CD4-positive, alpha-beta T cell treated with Interleukin-2 at 100 ng/mL for 4 hours (primary cell): Measurements from ENCODE around the gene TM9SF2.
"Not testable (repeated sequence)": the region's sequence is repeated elsewhere in the genome, so short reads cannot be mapped to it uniquely, and the experiment has no call there.

Experiments used
- DNase-seq: peaks from one replicate; pipeline ENCODE4 v3.0.0-alpha.2; 2020; ENCODE audit warnings: low spot score

Gene TM9SF2

GRCh38 chr13:99501184-99501847 lies at the start of gene TM9SF2:
TM9SF2 (plus strand) TSS chr13:99501472; CDS start chr13:99501607, 135 bp downstream.
- peak; percentile 97 for DNase-seq

GRCh38 chr13:99454518-99455183 lies 46.6 kb upstream of the TM9SF2 start:
- no peak for DNase-seq

- no peak for DNase-seq
These were observed 42.0 kb upstream of the TM9SF2 start for GRCh38 chr13:99459099-99459850.

GRCh38 chr13:99460802-99461201 lies 40.5 kb upstream of the TM9SF2 start:
- DNase-seq = not testable (repeated sequence)

- no peak for DNase-seq
These were observed 37.5 kb upstream of the TM9SF2 start for GRCh38 chr13:99463646-99464397.

- no peak for DNase-seq
These were observed 36.8 kb upstream of the TM9SF2 start for GRCh38 chr13:99464441-99464949.

- DNase-seq = no peak
These were observed 35.8 kb upstream of the TM9SF2 start for GRCh38 chr13:99465454-99465853.

GRCh38 chr13:99467764-99468163 lies 33.5 kb upstream of the TM9SF2 start:
- no peak for DNase-seq

GRCh38 chr13:99469041-99469440 lies 32.2 kb upstream of the TM9SF2 start:
- DNase-seq = no peak

GRCh38 chr13:99470027-99470426 lies 31.2 kb upstream of the TM9SF2 start:
- no peak for DNase-seq

GRCh38 chr13:99471221-99472121 lies 29.8 kb upstream of the TM9SF2 start:
- DNase-seq = no peak

GRCh38 chr13:99472122-99472440 lies 29.2 kb upstream of the TM9SF2 start:
- DNase-seq = no peak

- no peak for DNase-seq
These were observed 27.8 kb upstream of the TM9SF2 start for GRCh38 chr13:99473515-99473914.

GRCh38 chr13:99476648-99477047 lies 24.6 kb upstream of the TM9SF2 start:
- no peak for DNase-seq

GRCh38 chr13:99477493-99477892 lies 23.8 kb upstream of the TM9SF2 start:
- DNase-seq = no peak

GRCh38 chr13:99481366-99481765 lies 19.9 kb upstream of the TM9SF2 start:
- DNase-seq = no peak

- peak; percentile 35 for DNase-seq
These were observed 16.8 kb upstream of the TM9SF2 start for GRCh38 chr13:99484473-99484872.

GRCh38 chr13:99486996-99487395 lies 14.3 kb upstream of the TM9SF2 start:
- DNase-seq = no peak

- no peak for DNase-seq
These were observed 12.2 kb upstream of the TM9SF2 start for GRCh38 chr13:99489028-99489427.

GRCh38 chr13:99491750-99492149 lies 9.5 kb upstream of the TM9SF2 start:
- DNase-seq = not testable (repeated sequence)
